ENCODE data around the gene ADGRB3.

ADGRB3 gene

GRCh38 chr6:68680264-68680663, 45.2 kb downstream of the ADGRB3 start:
- no peak for TF ChIP-seq CTCF (IDR thresholded peaks at IDR 0.05; ENCODE audit: low read depth, low read length)
- DNase-seq (ENCODE audit: extremely low read depth, low read depth) = no peak

GRCh38 chr6:68689910-68690309, 54.8 kb downstream of the ADGRB3 start:
- TF ChIP-seq CTCF (IDR thresholded peaks at IDR 0.05; ENCODE audit: low read depth, low read length) = no peak
- no peak for DNase-seq (ENCODE audit: extremely low read depth, low read depth)

GRCh38 chr6:68691120-68691519, 56.0 kb downstream of the ADGRB3 start:
- DNase-seq (ENCODE audit: extremely low read depth, low read depth) = no peak
- TF ChIP-seq CTCF (IDR thresholded peaks at IDR 0.05; ENCODE audit: low read depth, low read length) = no peak

GRCh38 chr6:68693271-68693670, 58.2 kb downstream of the ADGRB3 start:
- no peak for TF ChIP-seq CTCF (IDR thresholded peaks at IDR 0.05; ENCODE audit: low read depth, low read length)
- no peak for DNase-seq (ENCODE audit: extremely low read depth, low read depth)

GRCh38 chr6:68695403-68695802, 60.3 kb downstream of the ADGRB3 start:
- no peak for TF ChIP-seq CTCF (IDR thresholded peaks at IDR 0.05; ENCODE audit: low read depth, low read length)
- DNase-seq (ENCODE audit: extremely low read depth, low read depth) = no peak

- TF ChIP-seq CTCF (IDR thresholded peaks at IDR 0.05; ENCODE audit: low read depth, low read length) = no peak
- no peak for DNase-seq (ENCODE audit: extremely low read depth, low read depth)
Observed at GRCh38 chr6:68695838-68696237, 60.8 kb downstream of the ADGRB3 start.

- no peak for TF ChIP-seq CTCF (IDR thresholded peaks at IDR 0.05; ENCODE audit: low read depth, low read length)
- no peak for DNase-seq (ENCODE audit: extremely low read depth, low read depth)
Observed at GRCh38 chr6:68697394-68697793, 62.3 kb downstream of the ADGRB3 start.

Data from AG09319 (cell line).